Adipocyte (in vitro differentiated cells): ENCODE data around the gene TCEAL9.
A peak's percentile ranks its signal among the peaks of the same experiment; 100 is the strongest.

Experiments
- DNase-seq: peaks from one replicate; pipeline ENCODE4 v3.0.0-alpha.2; 2015; ENCODE audit warnings: low read depth
- H3K27me3 ChIP-seq: replicated peaks from 2 replicates; pipeline ENCODE4 v1.7.0; 2013; ENCODE audit warnings: mild to moderate bottlenecking, low read length, moderate library complexity; ENCODE audit not compliant: control insufficient read depth, insufficient read depth
- H3K36me3 ChIP-seq: 2 replicates; pipeline ENCODE4 v1.7.0; 2013; ENCODE audit warnings: low read length, mild to moderate bottlenecking, moderate library complexity; ENCODE audit not compliant: control insufficient read depth, insufficient read depth, severe bottlenecking
- H3K4me1 ChIP-seq: 2 replicates; pipeline ENCODE4 v1.7.0; 2013; ENCODE audit warnings: mild to moderate bottlenecking, low read length, moderate library complexity; ENCODE audit not compliant: control insufficient read depth, insufficient read depth
- H3K4me3 ChIP-seq: 2 replicates; pipeline ENCODE4 v1.7.0; 2013; ENCODE audit warnings: mild to moderate bottlenecking, low read length, moderate library complexity
- H3K9ac ChIP-seq: 2 replicates; pipeline ENCODE4 v1.7.0; 2013; ENCODE audit warnings: mild to moderate bottlenecking, low read length, moderate library complexity
- H3K9me3 ChIP-seq: 2 replicates; pipeline ENCODE4 v1.7.0; 2013; ENCODE audit warnings: mild to moderate bottlenecking, low read length, moderate library complexity; ENCODE audit not compliant: control insufficient read depth

The TCEAL9 gene

GRCh38 chrX:103398421-103398864, 42.1 kb downstream of the TCEAL9 start:
- H3K27me3 ChIP-seq, result peaks cover 6% of the 10 kb centered on the region
- no peaks in the 10 kb centered on the region for H3K36me3 ChIP-seq
- H3K4me3 ChIP-seq, result no peak overlapping the region
- H3K9ac ChIP-seq, result no peak overlapping the region
- peak; percentile 71 for DNase-seq
- H3K9me3 ChIP-seq, result peaks cover 9% of the 10 kb centered on the region
- H3K4me1 ChIP-seq, result peaks cover 8% of the 10 kb centered on the region

- no peak overlapping the region for H3K9ac ChIP-seq
- H3K27me3 ChIP-seq, result no peaks in the 10 kb centered on the region
- no peaks in the 10 kb centered on the region for H3K9me3 ChIP-seq
- no peaks in the 10 kb centered on the region for H3K36me3 ChIP-seq
- no peak overlapping the region for H3K4me3 ChIP-seq
- peaks cover 12% of the 10 kb centered on the region for H3K4me1 ChIP-seq
- peak; percentile 40 for DNase-seq
Measured at GRCh38 chrX:103399744-103400143, 43.4 kb downstream of the TCEAL9 start.

- Histone ChIP-seq H3K36me3 (no peaks in the 10 kb centered on the region), H3K4me3 (no peak overlapping the region), H3K9ac (no peak overlapping the region), H3K27me3 (no peaks in the 10 kb centered on the region), H3K9me3 (no peaks in the 10 kb centered on the region), H3K4me1 (peaks cover 12% of the 10 kb centered on the region)
- no peak for DNase-seq
Measured at GRCh38 chrX:103400931-103401330, 44.6 kb downstream of the TCEAL9 start.

GRCh38 chrX:103404231-103405008, 48.1 kb downstream of the TCEAL9 start:
- peaks cover 8% of the 10 kb centered on the region for H3K27me3 ChIP-seq
- no peaks in the 10 kb centered on the region for H3K9me3 ChIP-seq
- peak; percentile 83 for DNase-seq
- peaks cover 5% of the 10 kb centered on the region for H3K4me1 ChIP-seq
- H3K4me3 ChIP-seq, result peak overlapping the region; percentile 86
- H3K9ac ChIP-seq, result peak overlapping the region; percentile 71
- no peaks in the 10 kb centered on the region for H3K36me3 ChIP-seq

- no peak for DNase-seq
- peaks cover 5% of the 10 kb centered on the region for H3K4me1 ChIP-seq
- no peaks in the 10 kb centered on the region for H3K9me3 ChIP-seq
- H3K4me3 ChIP-seq, result peak overlapping the region; percentile 86
- peak overlapping the region; percentile 71 for H3K9ac ChIP-seq
- H3K36me3 ChIP-seq, result no peaks in the 10 kb centered on the region
- peaks cover 8% of the 10 kb centered on the region for H3K27me3 ChIP-seq
Measured at GRCh38 chrX:103405009-103405333, 48.7 kb downstream of the TCEAL9 start.

- no peak for DNase-seq
- peaks cover 8% of the 10 kb centered on the region for H3K27me3 ChIP-seq
- H3K4me3 ChIP-seq, result no peak overlapping the region
- H3K36me3 ChIP-seq, result no peaks in the 10 kb centered on the region
- H3K4me1 ChIP-seq, result peaks cover 5% of the 10 kb centered on the region
- no peak overlapping the region for H3K9ac ChIP-seq
- H3K9me3 ChIP-seq, result no peaks in the 10 kb centered on the region
Measured at GRCh38 chrX:103406256-103406655, 50.0 kb downstream of the TCEAL9 start.

GRCh38 chrX:103407776-103408175, 51.5 kb downstream of the TCEAL9 start:
- Histone ChIP-seq H3K27me3 (peaks cover 8% of the 10 kb centered on the region), H3K9ac (no peak overlapping the region), H3K9me3 (no peaks in the 10 kb centered on the region), H3K4me3 (no peak overlapping the region), H3K36me3 (no peaks in the 10 kb centered on the region), H3K4me1 (peaks cover 5% of the 10 kb centered on the region)
- DNase-seq, result no peak
